A673 (cell line): Measurements from ENCODE around the gene BUB3. TPM values are rescaled to one million over a fixed set of nuclear protein-coding genes. Genes with fewer than 3 reads are reported as not detected.

Experiments
- BruUV-seq: library from RNA; stranded (reverse); fragments of 400-500 nt; replicated peaks from 2 replicates; lab custom pipeline; 2021; lab: Mats Ljungman, UMichigan
- CTCF ChIA-PET: fragments of 300-600 bp; sonication (Branson Sonifier 250); formaldehyde crosslinking; loops from one replicate; lab custom pipeline; 2022; ENCODE audit warnings: antibody characterized with exemption; lab: Charles Lee
- POLR2A ChIA-PET: fragments of 300-600 bp; sonication (Branson Sonifier 250); formaldehyde crosslinking; loops from one replicate; lab custom pipeline; 2022; ENCODE audit warnings: antibody characterized with exemption; ENCODE audit not compliant: low non-redundant PET; lab: Charles Lee
- DNase-seq: peaks from one replicate; pipeline ENCODE4 v3.0.0-alpha.2; 2015; ENCODE audit warnings: low spot score
- H3K27ac ChIP-seq: fragments of 200-600 bp; sonication (generic); 2 replicates; pipeline ENCODE4 v1.5.1; 2016; ENCODE audit warnings: mixed run types, low read depth, mild to moderate bottlenecking, mixed read lengths, antibody characterized with exemption, low read length; ENCODE audit not compliant: poor library complexity, severe bottlenecking
- H3K27me3 ChIP-seq: fragments of 200-600 bp; sonication (generic); replicated peaks from 2 replicates; pipeline ENCODE4 v1.6.1; 2017; ENCODE audit warnings: mixed run types, low read depth, mild to moderate bottlenecking, mixed read lengths, antibody characterized with exemption, low read length; ENCODE audit not compliant: insufficient read depth, poor library complexity
- H3K36me3 ChIP-seq: fragments of 200-600 bp; sonication (generic); 2 replicates; pipeline ENCODE4 v1.6.1; 2016; ENCODE audit warnings: mixed run types, mild to moderate bottlenecking, mixed read lengths, antibody characterized with exemption, low read length; ENCODE audit not compliant: insufficient read depth, poor library complexity, severe bottlenecking
- H3K4me1 ChIP-seq: fragments of 200-600 bp; sonication (generic); 2 replicates; pipeline ENCODE4 v1.6.1; 2017; ENCODE audit warnings: mixed run types, mild to moderate bottlenecking, mixed read lengths, antibody characterized with exemption, low read length; ENCODE audit not compliant: insufficient read depth, poor library complexity, severe bottlenecking
- H3K4me3 ChIP-seq: fragments of 200-600 bp; sonication (generic); 2 replicates; pipeline ENCODE4 v1.5.1; 2016; ENCODE audit warnings: low read depth, mixed run types, mild to moderate bottlenecking, mixed read lengths, low read length; ENCODE audit not compliant: poor library complexity, severe bottlenecking
- H3K9me3 ChIP-seq: fragments of 200-600 bp; sonication (generic); 2 replicates; pipeline ENCODE4 v1.6.1; 2016; ENCODE audit warnings: mixed run types, low read depth, mild to moderate bottlenecking, mixed read lengths, antibody characterized with exemption, low read length; ENCODE audit not compliant: poor library complexity, severe bottlenecking
- EZH2 ChIP-seq: fragments of 200-600 bp; sonication (generic); IDR thresholded peaks from 2 replicates; pipeline ENCODE4 v1.6.1; 2017; ENCODE audit warnings: borderline replicate concordance, low read depth, mild to moderate bottlenecking, mixed read lengths, antibody characterized with exemption, low read length; ENCODE audit not compliant: poor library complexity, severe bottlenecking
- intact Hi-C: fragments of 100-400 bp; cut with micrococcal nuclease; formaldehyde crosslinking; loops from one replicate; pipeline ENCODE4 v1.10.0; 2022; ENCODE audit not compliant: unreplicated experiment
- total RNA-seq: library from RNA; stranded (reverse); gene quantifications from 2 replicates; pipeline ENCODE4 v1.2.3, GENCODE V29; 2021
- TF ChIP-seq, protein P1 (sequence below): fragments of 300-800, 200-600 bp; sonication (generic); conservative IDR thresholded peaks from 2 replicates; pipeline ENCODE4 v1.5.1; 2017; ENCODE audit warnings: low read depth, mild to moderate bottlenecking, antibody characterized with exemption, low read length, moderate library complexity, mixed read lengths

The BUB3 gene
- total RNA-seq, 1 experiment from 2014 or later, result 207 TPM

DNA sequence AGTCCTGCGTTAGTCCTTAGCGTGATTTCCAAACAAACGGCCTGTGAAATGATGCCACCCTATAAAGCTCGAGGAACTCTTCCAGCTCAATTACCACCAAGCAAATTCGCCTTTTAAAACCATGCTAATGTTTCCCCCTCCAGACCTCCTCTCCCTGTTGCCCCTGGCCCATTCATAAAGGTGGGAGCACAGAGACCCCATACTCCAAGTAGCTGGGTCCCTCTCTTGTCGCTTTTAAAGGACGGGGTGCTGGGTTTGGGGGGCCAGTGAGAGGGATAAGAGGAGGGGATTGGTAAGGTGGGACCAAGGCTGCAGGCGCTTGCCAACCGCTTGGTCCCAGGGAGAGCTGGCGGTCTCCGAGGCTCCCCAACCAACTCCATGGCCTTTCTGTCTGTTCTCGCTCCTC lies 5.0 kb upstream of the BUB3 start:
- no peak for TF ChIP-seq EZH2
- TF ChIP-seq, protein P1, sequence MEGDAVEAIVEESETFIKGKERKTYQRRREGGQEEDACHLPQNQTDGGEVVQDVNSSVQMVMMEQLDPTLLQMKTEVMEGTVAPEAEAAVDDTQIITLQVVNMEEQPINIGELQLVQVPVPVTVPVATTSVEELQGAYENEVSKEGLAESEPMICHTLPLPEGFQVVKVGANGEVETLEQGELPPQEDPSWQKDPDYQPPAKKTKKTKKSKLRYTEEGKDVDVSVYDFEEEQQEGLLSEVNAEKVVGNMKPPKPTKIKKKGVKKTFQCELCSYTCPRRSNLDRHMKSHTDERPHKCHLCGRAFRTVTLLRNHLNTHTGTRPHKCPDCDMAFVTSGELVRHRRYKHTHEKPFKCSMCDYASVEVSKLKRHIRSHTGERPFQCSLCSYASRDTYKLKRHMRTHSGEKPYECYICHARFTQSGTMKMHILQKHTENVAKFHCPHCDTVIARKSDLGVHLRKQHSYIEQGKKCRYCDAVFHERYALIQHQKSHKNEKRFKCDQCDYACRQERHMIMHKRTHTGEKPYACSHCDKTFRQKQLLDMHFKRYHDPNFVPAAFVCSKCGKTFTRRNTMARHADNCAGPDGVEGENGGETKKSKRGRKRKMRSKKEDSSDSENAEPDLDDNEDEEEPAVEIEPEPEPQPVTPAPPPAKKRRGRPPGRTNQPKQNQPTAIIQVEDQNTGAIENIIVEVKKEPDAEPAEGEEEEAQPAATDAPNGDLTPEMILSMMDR, result no peak
- H3K4me1 ChIP-seq, result peaks cover 8% of the 10 kb centered on the region
- peak overlapping the region; percentile 40 for H3K4me3 ChIP-seq
- no peak overlapping the region for H3K27ac ChIP-seq
- no peak for DNase-seq
- H3K36me3 ChIP-seq, result no peaks in the 10 kb centered on the region
- intact Hi-C loops, result no loop called here
- ChIA-PET POLR2A (no interaction called here), CTCF (no interaction called here)
- H3K27me3 ChIP-seq, result peaks cover 71% of the 10 kb centered on the region
- no peaks in the 10 kb centered on the region for H3K9me3 ChIP-seq
- no TSS peak for BruUV-seq

DNA sequence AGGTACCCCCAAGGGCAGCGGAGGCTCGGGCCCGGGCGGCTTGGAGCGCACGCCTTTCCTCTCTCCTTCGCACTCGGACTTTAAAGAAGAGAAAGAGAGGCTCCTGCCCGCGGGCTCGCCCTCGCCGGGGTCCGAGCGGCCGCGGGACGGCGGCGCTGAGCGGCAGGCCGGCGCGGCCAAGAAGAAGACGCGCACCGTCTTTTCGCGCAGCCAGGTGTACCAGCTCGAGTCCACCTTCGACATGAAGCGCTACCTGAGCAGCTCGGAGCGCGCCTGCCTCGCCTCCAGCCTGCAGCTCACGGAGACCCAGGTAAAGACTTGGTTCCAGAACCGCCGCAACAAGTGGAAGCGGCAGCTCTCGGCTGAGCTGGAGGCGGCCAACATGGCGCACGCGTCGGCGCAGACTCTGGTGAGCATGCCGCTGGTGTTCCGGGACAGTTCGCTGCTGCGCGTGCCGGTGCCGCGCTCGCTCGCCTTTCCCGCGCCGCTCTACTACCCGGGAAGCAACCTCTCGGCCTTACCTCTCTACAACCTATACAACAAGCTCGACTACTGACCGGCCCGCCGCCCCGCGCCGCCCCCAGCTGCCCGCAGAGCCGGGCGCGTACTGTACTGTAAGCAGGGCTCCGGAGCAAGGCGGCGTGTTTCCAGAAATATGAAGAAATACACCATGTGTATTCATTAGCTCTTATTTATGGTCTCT lies 4.5 kb upstream of the BUB3 start:
- Histone ChIP-seq H3K36me3 (no peaks in the 10 kb centered on the region), H3K9me3 (no peaks in the 10 kb centered on the region), H3K4me1 (peaks cover 8% of the 10 kb centered on the region), H3K27ac (no peak overlapping the region), H3K4me3 (peak overlapping the region; percentile 40), H3K27me3 (peaks cover 66% of the 10 kb centered on the region)
- intact Hi-C loops, result no loop called here
- no peak for DNase-seq
- CTCF ChIA-PET, result no interaction called here
- no TSS peak for BruUV-seq
- TF ChIP-seq, protein P1, result no peak
- TF ChIP-seq EZH2, result peak; percentile 85
- POLR2A ChIA-PET, result no interaction called here

DNA sequence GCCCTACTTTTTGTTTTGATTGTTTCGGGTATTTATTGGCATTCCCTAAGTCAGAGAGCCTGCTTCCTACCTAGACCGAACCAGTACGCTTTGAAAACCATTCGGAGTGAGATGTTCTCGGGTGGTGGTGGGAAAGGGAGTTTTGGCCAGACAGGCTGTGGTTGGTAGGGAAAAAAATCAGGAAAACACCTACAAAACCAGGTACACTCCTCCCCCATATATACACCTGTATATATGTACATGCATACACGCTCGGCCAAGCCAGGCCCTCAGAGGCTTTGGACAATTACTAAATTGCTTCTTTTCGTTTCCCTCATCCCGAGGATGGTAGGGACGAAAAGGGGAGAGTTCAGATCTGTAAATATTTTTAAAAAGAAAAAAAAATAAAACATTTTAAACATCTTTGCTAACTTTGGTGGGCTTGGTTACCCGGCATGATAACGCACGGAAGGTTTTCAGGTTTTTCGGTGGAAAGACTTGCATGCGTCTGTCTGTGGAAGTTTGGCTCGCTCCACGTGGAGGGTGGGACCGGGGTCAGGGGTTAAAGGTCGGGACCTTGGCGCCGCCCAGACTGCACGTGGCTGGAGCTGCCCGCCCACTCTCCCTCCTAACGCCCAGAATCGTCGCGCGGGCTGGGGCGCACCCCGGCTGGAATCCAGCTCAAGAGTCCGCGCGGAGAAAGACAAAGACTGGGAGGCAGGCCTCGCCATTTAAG lies 3.8 kb upstream of the BUB3 start:
- ChIA-PET CTCF (no interaction called here), POLR2A (no interaction called here)
- Histone ChIP-seq H3K4me3 (peak overlapping the region; percentile 40), H3K27me3 (peaks cover 59% of the 10 kb centered on the region), H3K27ac (no peak overlapping the region), H3K9me3 (no peaks in the 10 kb centered on the region), H3K36me3 (peaks cover 2% of the 10 kb centered on the region), H3K4me1 (peaks cover 8% of the 10 kb centered on the region)
- intact Hi-C loops, result no loop called here
- no peak for DNase-seq
- peak; percentile 15 for TF ChIP-seq EZH2
- TF ChIP-seq, protein P1, result no peak
- no TSS peak for BruUV-seq
